OCI-LY3 (cell line): Measurements from ENCODE around the gene JDP2.

Experiments
- EZH2phosphoT487 ChIP-seq: fragments of 200-600 bp; shearing (Covaris generic); IDR thresholded peaks from 2 replicates; pipeline ENCODE4 v1.6.1; 2018; ENCODE audit warnings: antibody characterized with exemption, mixed run types, low read depth
- TF ChIP-seq, protein P1 (sequence below): fragments of 200-600, 300-600 bp; sonication (generic); IDR thresholded peaks from 2 replicates; pipeline ENCODE4 v1.5.1; 2014; ENCODE audit warnings: antibody characterized with exemption, low read length, low read depth

DNA sequence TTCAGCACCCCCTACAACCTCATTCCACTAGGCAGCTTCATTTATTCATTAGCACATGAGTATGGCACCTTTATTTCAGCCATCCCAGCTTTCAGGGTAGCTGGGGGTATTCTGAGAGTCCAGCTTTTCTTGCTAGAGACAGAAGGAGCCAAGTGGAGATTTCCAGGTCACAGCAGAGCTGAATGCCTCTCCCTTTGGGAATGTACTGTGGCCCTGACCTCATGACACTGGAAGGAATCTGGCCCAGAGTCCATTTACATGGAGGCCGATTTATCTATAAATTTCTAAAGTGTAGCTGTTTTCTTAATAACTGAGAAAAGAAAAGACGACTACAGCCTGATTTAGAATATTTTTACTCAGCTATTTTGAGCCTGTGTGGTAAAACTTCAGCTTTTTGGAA, 47.2 kb upstream of the JDP2 start:
- TF ChIP-seq, protein P1, sequence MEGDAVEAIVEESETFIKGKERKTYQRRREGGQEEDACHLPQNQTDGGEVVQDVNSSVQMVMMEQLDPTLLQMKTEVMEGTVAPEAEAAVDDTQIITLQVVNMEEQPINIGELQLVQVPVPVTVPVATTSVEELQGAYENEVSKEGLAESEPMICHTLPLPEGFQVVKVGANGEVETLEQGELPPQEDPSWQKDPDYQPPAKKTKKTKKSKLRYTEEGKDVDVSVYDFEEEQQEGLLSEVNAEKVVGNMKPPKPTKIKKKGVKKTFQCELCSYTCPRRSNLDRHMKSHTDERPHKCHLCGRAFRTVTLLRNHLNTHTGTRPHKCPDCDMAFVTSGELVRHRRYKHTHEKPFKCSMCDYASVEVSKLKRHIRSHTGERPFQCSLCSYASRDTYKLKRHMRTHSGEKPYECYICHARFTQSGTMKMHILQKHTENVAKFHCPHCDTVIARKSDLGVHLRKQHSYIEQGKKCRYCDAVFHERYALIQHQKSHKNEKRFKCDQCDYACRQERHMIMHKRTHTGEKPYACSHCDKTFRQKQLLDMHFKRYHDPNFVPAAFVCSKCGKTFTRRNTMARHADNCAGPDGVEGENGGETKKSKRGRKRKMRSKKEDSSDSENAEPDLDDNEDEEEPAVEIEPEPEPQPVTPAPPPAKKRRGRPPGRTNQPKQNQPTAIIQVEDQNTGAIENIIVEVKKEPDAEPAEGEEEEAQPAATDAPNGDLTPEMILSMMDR, result no peak
- no peak for TF ChIP-seq EZH2phosphoT487
